GM13977 (cell line): Measurements from ENCODE around the gene TMEM225B.

Experiments
- DNase-seq: peaks from one replicate; pipeline ENCODE4 v3.0.0; 2012; ENCODE audit warnings: low spot score
- CTCF ChIP-seq: IDR thresholded peaks from 2 replicates; pipeline ENCODE4 v1.5.1; 2012; ENCODE audit warnings: mild to moderate bottlenecking, control low read depth; ENCODE audit not compliant: insufficient read depth; ENCODE audit errors: extremely low read depth, missing control alignments
- in situ Hi-C: fragments of 300-500 bp; cut with MboI; formaldehyde crosslinking; loops from one replicate; pipeline ENCODE4 v1.12.0; 2022; ENCODE audit warnings: low sequenced_read_pairs, low pct_unique_long_range_greater_than_20kb, mixed read lengths, inconsistent platforms; ENCODE audit not compliant: unreplicated experiment

TMEM225B gene

DNA sequence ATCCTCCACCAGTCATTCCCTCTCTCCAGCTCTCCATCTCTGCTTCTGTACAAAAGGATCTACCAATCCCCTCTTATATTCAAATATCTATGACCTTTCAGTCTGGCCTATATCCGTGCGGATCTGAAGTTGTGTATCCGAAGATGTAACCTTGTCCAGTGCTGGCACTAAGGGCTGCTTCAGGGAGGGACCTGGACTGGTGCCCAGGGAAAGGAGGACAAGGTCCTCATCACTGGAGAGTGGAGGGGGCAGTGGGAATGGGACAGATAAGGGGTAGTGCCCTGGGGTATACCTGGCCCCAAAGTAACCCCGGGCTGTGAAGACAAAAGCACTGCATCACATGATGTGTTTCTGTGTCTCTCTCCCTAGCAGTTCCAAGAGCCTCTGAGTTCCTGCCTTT lies 1.8 kb downstream of the TMEM225B start:
- TF ChIP-seq CTCF, result no peak
- DNase-seq, result no peak
- in situ Hi-C loops, result no loop called here

DNA sequence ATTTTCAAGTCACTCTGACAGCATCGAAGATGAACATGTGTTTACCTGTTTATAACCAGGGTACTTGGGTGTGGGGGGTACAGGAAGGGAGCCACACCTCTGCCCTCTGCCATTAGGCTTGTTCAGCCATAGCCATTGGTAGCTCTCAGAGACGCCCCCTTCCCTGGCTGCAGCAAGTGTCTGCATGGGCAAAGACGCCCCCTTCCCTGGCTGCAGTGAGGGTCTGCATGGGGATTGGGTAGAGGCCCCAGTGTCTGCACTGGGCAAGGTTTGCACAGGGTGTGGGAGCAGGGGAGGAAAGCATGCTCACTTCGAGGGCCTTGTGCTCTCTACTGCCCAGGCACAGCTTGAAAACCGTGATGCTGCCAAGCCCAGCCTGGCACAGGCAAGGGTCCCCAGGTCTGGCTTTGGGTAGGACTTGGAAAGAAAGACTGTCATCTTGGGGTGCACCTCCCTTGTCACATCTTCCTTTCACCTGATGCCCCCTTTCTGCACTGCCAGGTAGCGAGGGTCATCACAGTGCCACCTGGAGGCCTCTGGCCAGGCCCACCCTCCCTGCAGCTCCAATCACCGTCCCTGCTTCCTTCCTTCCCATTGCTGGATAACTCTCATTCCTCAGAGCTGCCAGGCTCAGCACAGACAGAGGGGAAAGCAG lies 3.7 kb downstream of the TMEM225B start:
- peak; percentile 3 for DNase-seq
- in situ Hi-C loops, result no loop called here

DNA sequence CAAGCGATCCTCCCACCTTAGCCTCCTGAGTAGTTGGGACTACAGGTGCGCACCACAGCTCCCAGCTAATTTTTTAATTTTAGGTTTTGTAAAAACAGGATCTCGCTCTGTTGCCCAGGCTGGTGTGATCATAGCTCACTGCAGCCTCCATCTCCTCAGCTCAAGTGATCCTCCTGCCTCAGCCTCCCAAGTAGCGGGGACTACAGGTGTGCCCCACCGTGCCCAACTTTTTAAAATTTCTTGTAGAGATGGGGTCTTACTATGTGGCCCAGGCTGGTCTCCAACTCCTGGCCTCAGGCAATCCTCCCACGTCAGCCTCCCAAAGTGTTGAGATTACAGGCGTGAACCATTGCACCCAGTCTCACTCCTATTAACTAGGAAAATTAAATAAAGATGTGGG lies 7.5 kb downstream of the TMEM225B start:
- in situ Hi-C loops, result no loop called here
- TF ChIP-seq CTCF, result no peak
- DNase-seq, result no peak

More for the DNA sequence above, 3.7 kb downstream of the TMEM225B start:
- TF ChIP-seq CTCF, result no peak

GRCh38 chr7:99606531-99606930 lies 8.5 kb downstream of the TMEM225B start:
- in situ Hi-C loops, result no loop called here
- TF ChIP-seq CTCF, result no peak

GRCh38 chr7:99607548-99607947 lies 9.5 kb downstream of the TMEM225B start:
- no peak for DNase-seq
- in situ Hi-C loops, result no loop called here
- no peak for TF ChIP-seq CTCF

More at GRCh38 chr7:99606531-99606930, 8.5 kb downstream of the TMEM225B start:
- no peak for DNase-seq

DNA sequence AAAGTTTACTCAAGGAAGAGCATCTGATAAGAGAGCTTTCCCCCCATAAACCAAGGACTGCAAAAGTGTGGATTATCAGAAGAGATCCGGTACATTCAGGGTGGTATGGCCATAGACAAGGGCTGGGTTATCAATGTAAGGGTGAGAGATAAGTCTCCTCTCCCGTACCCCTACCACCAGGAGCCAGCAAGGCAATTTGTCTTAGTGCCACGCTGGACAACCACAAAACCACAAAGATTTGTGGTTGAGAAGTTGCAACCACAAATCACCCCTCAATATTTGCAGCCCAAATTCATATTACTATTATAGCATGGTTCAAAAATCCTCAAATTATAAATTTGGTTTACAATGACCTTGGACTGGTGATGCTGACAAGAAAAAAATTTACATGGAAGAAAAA lies 16.4 kb downstream of the TMEM225B start:
- in situ Hi-C loops, result no loop called here
- no peak for TF ChIP-seq CTCF
- DNase-seq, result no peak
